PC-3 (cell line): ENCODE results near the gene CLIC4. TPM values are rescaled to one million over a fixed set of nuclear protein-coding genes. Genes with fewer than 3 reads are reported as not detected.

Source experiments
- ATAC-seq: fragments of 200-7000 bp; cut with Tn5 transposase; 2 replicates; pipeline ENCODE4 v1.9.1; 2020; ENCODE audit warnings: mild to moderate bottlenecking, moderate library complexity
- BruUV-seq: library from RNA; stranded (reverse); fragments of 400-500 nt; replicated peaks from 2 replicates; lab custom pipeline; 2021; lab: Mats Ljungman, UMichigan
- CTCF ChIA-PET: fragments of 300-600 bp; sonication (Branson Sonifier 250); formaldehyde crosslinking; loops from one replicate; lab custom pipeline; 2022; ENCODE audit warnings: antibody characterized with exemption; lab: Charles Lee
- POLR2A ChIA-PET: fragments of 300-600 bp; sonication (Branson Sonifier 250); formaldehyde crosslinking; loops from one replicate; lab custom pipeline; 2022; ENCODE audit warnings: antibody characterized with exemption; ENCODE audit not compliant: unreplicated experiment; lab: Charles Lee
- DNase-seq: peaks from one replicate; pipeline ENCODE4 v3.0.0-alpha.2; 2015
- H2AFZ ChIP-seq: fragments of 300-600 bp; sonication (generic); 2 replicates; pipeline ENCODE4 v1.6.0; 2016; ENCODE audit warnings: antibody characterized with exemption, low read length
- H3F3A ChIP-seq: fragments of 300-600 bp; sonication (generic); one replicate; pipeline ENCODE4 v1.6.0; 2017; ENCODE audit warnings: antibody characterized with exemption, low read length, control low read depth, mild to moderate bottlenecking; ENCODE audit not compliant: unreplicated experiment
- H3K27ac ChIP-seq: fragments of 300-600 bp; sonication (generic); 2 replicates; pipeline ENCODE4 v1.5.1; 2016; ENCODE audit warnings: mild to moderate bottlenecking, low read length
- H3K27me3 ChIP-seq: fragments of 300-600 bp; sonication (generic); 2 replicates; pipeline ENCODE4 v1.6.1; 2016; ENCODE audit warnings: low read length, mixed read lengths
- H3K36me3 ChIP-seq: fragments of 300-600 bp; sonication (generic); 2 replicates; pipeline ENCODE4 v1.6.1; 2016; ENCODE audit warnings: low read depth, mixed run types, low read length, mixed read lengths
- H3K4me1 ChIP-seq: fragments of 300-600 bp; sonication (generic); 2 replicates; pipeline ENCODE4 v1.5.1; 2016; ENCODE audit warnings: low read length; ENCODE audit not compliant: insufficient read depth
- H3K4me2 ChIP-seq: fragments of 300-600 bp; sonication (generic); 2 replicates; pipeline ENCODE4 v1.6.0; 2016; ENCODE audit warnings: low read length
- H3K4me3 ChIP-seq: fragments of 300-600 bp; sonication (generic); 2 replicates; pipeline ENCODE4 v1.5.1; 2016; ENCODE audit warnings: mild to moderate bottlenecking, low read length, mixed read lengths
- H3K79me2 ChIP-seq: fragments of 300-600 bp; sonication (generic); 2 replicates; pipeline ENCODE4 v1.6.1; 2017; ENCODE audit warnings: low read length, mixed read lengths
- H3K9ac ChIP-seq: fragments of 300-600 bp; sonication (generic); 2 replicates; pipeline ENCODE4 v1.6.0; 2016; ENCODE audit warnings: mild to moderate bottlenecking, low read length
- H3K9me2 ChIP-seq: fragments of 300-600 bp; sonication (generic); replicated peaks from 2 replicates; pipeline ENCODE4 v1.6.1; 2016; ENCODE audit warnings: mixed run types, low read length, mixed read lengths
- H3K9me3 ChIP-seq: fragments of 300-600 bp; sonication (generic); 2 replicates; pipeline ENCODE4 v1.6.1; 2016; ENCODE audit warnings: low read length, mixed read lengths
- H4K20me1 ChIP-seq: fragments of 300-600 bp; sonication (generic); 2 replicates; pipeline ENCODE4 v1.6.1; 2016; ENCODE audit warnings: low read length, mixed read lengths
- CTCF ChIP-seq: fragments of 300-600 bp; sonication (generic); conservative IDR thresholded peaks from 2 replicates; pipeline ENCODE4 v1.5.1; 2017; ENCODE audit warnings: antibody characterized with exemption, low read depth, mild to moderate bottlenecking, low read length
- EZH2 ChIP-seq: fragments of 300-600 bp; sonication (generic); IDR thresholded peaks from one replicate; pipeline ENCODE4 v1.6.1; 2017; ENCODE audit warnings: antibody characterized with exemption, mild to moderate bottlenecking, low read length; ENCODE audit not compliant: unreplicated experiment
- EZH2phosphoT487 ChIP-seq: fragments of 300-600 bp; sonication (generic); IDR thresholded peaks from 2 replicates; pipeline ENCODE4 v1.6.1; 2018; ENCODE audit warnings: mild to moderate bottlenecking, antibody characterized with exemption, low read length, borderline replicate concordance
- intact Hi-C: fragments of 100-400 bp; cut with micrococcal nuclease; formaldehyde crosslinking; loops from 2 replicates; pipeline ENCODE4 v1.9.0; 2023
- total RNA-seq: library from RNA; depleted of rRNA; stranded (reverse); fragments of >200 nt; gene quantifications from 2 replicates; pipeline ENCODE4 v1.2.3, GENCODE V29; 2014

The CLIC4 gene
- total RNA-seq, 1 experiment from 2014 or later: 57.6 TPM

- no peak overlapping the region for H3K9ac ChIP-seq
- POLR2A ChIA-PET: no interaction called here
- no peaks in the 10 kb centered on the region for H3K9me2 ChIP-seq
- CTCF ChIA-PET: no interaction called here
- no peak for DNase-seq
- H3K27me3 ChIP-seq: no peaks in the 10 kb centered on the region
- H3K79me2 ChIP-seq: no peaks in the 10 kb centered on the region
- no peak for TF ChIP-seq EZH2
- TF ChIP-seq EZH2phosphoT487: no peak
- no peak for TF ChIP-seq CTCF
- no TSS peak for BruUV-seq
- H4K20me1 ChIP-seq: no peaks in the 10 kb centered on the region
- no peak overlapping the region for H3K4me2 ChIP-seq
- no peak overlapping the region for H3K27ac ChIP-seq
- H3K4me3 ChIP-seq: no peak overlapping the region
- no peak for ATAC-seq
- H3K36me3 ChIP-seq: no peaks in the 10 kb centered on the region
- intact Hi-C loops: no loop called here
- H3K4me1 ChIP-seq: no peaks in the 10 kb centered on the region; the same call in 1 of the 2 replicates
- H2AFZ ChIP-seq: no peak overlapping the region
- H3F3A ChIP-seq: no peaks in the 10 kb centered on the region
- H3K9me3 ChIP-seq: no peaks in the 10 kb centered on the region
These were observed 101.4 kb downstream of the CLIC4 start for GRCh38 chr1:24846671-24847070.

GRCh38 chr1:24847995-24848881 lies 103.0 kb downstream of the CLIC4 start:
- no peaks in the 10 kb centered on the region for H3K36me3 ChIP-seq
- ATAC-seq (peak; percentile 89), DNase-seq (peak; percentile 90)
- POLR2A ChIA-PET: interaction anchor here (0.6 kb wide), 1 partner anchor 14 kb away, joined by 4 read pairs; no protein-coding TSS in a partner anchor
- BruUV-seq: no TSS peak
- no peaks in the 10 kb centered on the region for H3F3A ChIP-seq
- intact Hi-C loops: loop anchor here (1.0 to 2.0 kb wide), 2 partner anchors 51 to 253 kb away; no protein-coding TSS in a partner anchor
- H3K27me3 ChIP-seq: no peaks in the 10 kb centered on the region
- H3K79me2 ChIP-seq: no peaks in the 10 kb centered on the region
- H3K4me2 ChIP-seq: peak overlapping the region; percentile 100
- H3K4me3 ChIP-seq: peak overlapping the region; percentile 76
- no peak overlapping the region for H3K27ac ChIP-seq
- peak; percentile 90 for TF ChIP-seq CTCF
- no peak for TF ChIP-seq EZH2
- H3K9me2 ChIP-seq: no peaks in the 10 kb centered on the region
- H3K4me1 ChIP-seq: no peaks in the 10 kb centered on the region; the same call in 1 of the 2 replicates
- peak overlapping the region; percentile 89 for H2AFZ ChIP-seq
- H4K20me1 ChIP-seq: no peaks in the 10 kb centered on the region
- no peaks in the 10 kb centered on the region for H3K9me3 ChIP-seq
- H3K9ac ChIP-seq: peak overlapping the region; percentile 36
- CTCF ChIA-PET: interaction anchor here (0.6 to 1.5 kb wide), 6 partner anchors 14 to 165 kb away, joined by 3 to 10 read pairs (median 6); partner anchors contain the start of gene CLIC4
